ENCODE results near the gene OCRL. TPM values are rescaled to one million over a fixed set of nuclear protein-coding genes. Genes with fewer than 3 reads are reported as not detected.

OCRL gene
- total RNA-seq, 1 donor from 2014 or later = 20.1 TPM

GRCh38 chrX:129609395-129609794 is 69.3 kb downstream of the OCRL start:
- TF ChIP-seq, protein P1, sequence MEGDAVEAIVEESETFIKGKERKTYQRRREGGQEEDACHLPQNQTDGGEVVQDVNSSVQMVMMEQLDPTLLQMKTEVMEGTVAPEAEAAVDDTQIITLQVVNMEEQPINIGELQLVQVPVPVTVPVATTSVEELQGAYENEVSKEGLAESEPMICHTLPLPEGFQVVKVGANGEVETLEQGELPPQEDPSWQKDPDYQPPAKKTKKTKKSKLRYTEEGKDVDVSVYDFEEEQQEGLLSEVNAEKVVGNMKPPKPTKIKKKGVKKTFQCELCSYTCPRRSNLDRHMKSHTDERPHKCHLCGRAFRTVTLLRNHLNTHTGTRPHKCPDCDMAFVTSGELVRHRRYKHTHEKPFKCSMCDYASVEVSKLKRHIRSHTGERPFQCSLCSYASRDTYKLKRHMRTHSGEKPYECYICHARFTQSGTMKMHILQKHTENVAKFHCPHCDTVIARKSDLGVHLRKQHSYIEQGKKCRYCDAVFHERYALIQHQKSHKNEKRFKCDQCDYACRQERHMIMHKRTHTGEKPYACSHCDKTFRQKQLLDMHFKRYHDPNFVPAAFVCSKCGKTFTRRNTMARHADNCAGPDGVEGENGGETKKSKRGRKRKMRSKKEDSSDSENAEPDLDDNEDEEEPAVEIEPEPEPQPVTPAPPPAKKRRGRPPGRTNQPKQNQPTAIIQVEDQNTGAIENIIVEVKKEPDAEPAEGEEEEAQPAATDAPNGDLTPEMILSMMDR (IDR thresholded peaks at IDR 0.05) = no peak
- no peak overlapping the region for H3K27ac ChIP-seq
- H3K4me3 ChIP-seq = no peak overlapping the region
- peaks cover 3% of the 10 kb centered on the region for H3K4me1 ChIP-seq
- H3K36me3 ChIP-seq = no peaks in the 10 kb centered on the region
- no peaks in the 10 kb centered on the region for H3K27me3 ChIP-seq (ENCODE audit: low read depth)
- H3K9me3 ChIP-seq = no peaks in the 10 kb centered on the region
- DNase-seq (no peak), ATAC-seq (no peak)
- intact Hi-C loops (cut with DNase I) = no loop called here

GRCh38 chrX:129612396-129612795 is 72.3 kb downstream of the OCRL start:
- intact Hi-C loops (cut with DNase I) = no loop called here
- TF ChIP-seq, protein P1 (IDR thresholded peaks at IDR 0.05) = no peak
- ATAC-seq (no peak), DNase-seq (no peak)
- no peaks in the 10 kb centered on the region for H3K27me3 ChIP-seq (ENCODE audit: low read depth)
- no peak overlapping the region for H3K27ac ChIP-seq
- H3K9me3 ChIP-seq = no peaks in the 10 kb centered on the region
- no peaks in the 10 kb centered on the region for H3K36me3 ChIP-seq
- H3K4me1 ChIP-seq = no peaks in the 10 kb centered on the region
- no peak overlapping the region for H3K4me3 ChIP-seq

DNA sequence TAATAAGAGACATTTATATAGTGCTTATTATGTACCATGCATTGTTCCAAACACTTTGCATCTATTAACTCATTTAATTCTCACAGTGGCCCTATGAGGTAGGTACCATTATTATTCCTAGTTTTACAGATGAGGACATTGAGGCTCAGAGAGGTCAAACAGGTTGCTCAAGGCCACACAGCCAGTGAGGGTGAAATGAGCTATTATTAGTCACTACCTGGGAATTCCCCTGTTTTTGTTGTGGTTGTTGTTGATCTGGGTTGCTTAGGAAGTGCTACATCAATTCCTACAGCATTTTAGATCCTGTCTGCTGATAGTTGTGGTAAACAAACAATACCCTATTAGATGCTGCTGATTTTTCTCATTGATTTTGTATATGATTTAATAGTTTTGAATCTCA is 73.5 kb downstream of the OCRL start:
- Histone ChIP-seq H3K27me3 (ENCODE audit: low read depth) (no peaks in the 10 kb centered on the region), H3K36me3 (no peaks in the 10 kb centered on the region), H3K27ac (no peak overlapping the region), H3K4me3 (no peak overlapping the region), H3K9me3 (no peaks in the 10 kb centered on the region), H3K4me1 (no peaks in the 10 kb centered on the region)
- TF ChIP-seq, protein P1 (IDR thresholded peaks at IDR 0.05) = no peak
- ATAC-seq = no peak
- no peak for DNase-seq
- intact Hi-C loops (cut with DNase I) = no loop called here

GRCh38 chrX:129614481-129615255 is 74.6 kb downstream of the OCRL start:
- TF ChIP-seq, protein P1 (IDR thresholded peaks at IDR 0.05) = no peak
- intact Hi-C loops (cut with DNase I) = no loop called here
- H3K4me1 ChIP-seq = no peaks in the 10 kb centered on the region

DNA sequence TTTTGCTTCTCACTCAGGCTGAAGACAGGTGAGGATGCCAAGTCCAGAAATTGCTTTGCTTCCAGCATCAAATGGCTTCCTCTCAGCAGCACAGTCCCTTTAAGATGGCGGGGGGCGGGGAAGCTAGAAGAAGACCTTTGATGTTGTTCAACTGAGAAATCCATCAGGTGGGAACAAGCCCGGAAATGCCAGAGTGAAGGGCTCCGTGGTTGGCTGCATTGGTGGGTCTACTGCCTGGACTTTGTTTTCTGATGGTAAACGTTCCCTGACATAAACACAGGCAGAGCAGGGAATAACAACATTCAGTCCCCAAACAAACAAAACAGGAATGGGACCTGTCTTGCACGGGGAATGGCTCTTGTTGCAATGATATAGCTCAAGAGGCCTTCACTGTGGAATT is 77.4 kb downstream of the OCRL start:
- H3K4me1 ChIP-seq = no peaks in the 10 kb centered on the region
- H3K27ac ChIP-seq = no peak overlapping the region
- H3K4me3 ChIP-seq = no peak overlapping the region
- H3K36me3 ChIP-seq = no peaks in the 10 kb centered on the region
- H3K9me3 ChIP-seq = no peaks in the 10 kb centered on the region
- TF ChIP-seq, protein P1 (IDR thresholded peaks at IDR 0.05) = no peak
- no peaks in the 10 kb centered on the region for H3K27me3 ChIP-seq (ENCODE audit: low read depth)
- intact Hi-C loops (cut with DNase I) = no loop called here
- no peak for ATAC-seq
- DNase-seq = no peak

More at GRCh38 chrX:129614481-129615255, 74.6 kb downstream of the OCRL start:
- ATAC-seq = no peak
- Histone ChIP-seq H3K9me3 (no peaks in the 10 kb centered on the region), H3K27me3 (ENCODE audit: low read depth) (no peaks in the 10 kb centered on the region), H3K36me3 (no peaks in the 10 kb centered on the region), H3K4me3 (no peak overlapping the region), H3K27ac (no peak overlapping the region)
- no peak for DNase-seq

Data from lower lobe of right lung (tissue), 2 donors.